Right renal cortex interstitium (tissue), 3 donors: ENCODE data around the gene DUS2. TPM values are rescaled to one million over a fixed set of nuclear protein-coding genes. Genes with fewer than 3 reads are reported as not detected.
"Not testable (repeated sequence)": the region's sequence is repeated elsewhere in the genome, so short reads cannot be mapped to it uniquely, and the experiment has no call there.

ENCODE experiments used
- DNase-seq, 3 donors: peaks; one replicate each; pipeline ENCODE4 v3.0.0-alpha.2; 2013; ENCODE audit warnings: low read depth in 3 of 3, low spot score in 2 of 3
- polyA plus RNA-seq, 3 donors: library from polyadenylated mRNA; unstranded; fragments of 120-200 nt; gene quantifications; one replicate each; pipeline ENCODE4 v1.2.1, GENCODE V29; 2013; ENCODE audit not compliant: insufficient read length in 3 of 3

The DUS2 gene
- polyA plus RNA-seq, 3 donors = 13.3 to 16.6 (median 14.1) TPM

DNA sequence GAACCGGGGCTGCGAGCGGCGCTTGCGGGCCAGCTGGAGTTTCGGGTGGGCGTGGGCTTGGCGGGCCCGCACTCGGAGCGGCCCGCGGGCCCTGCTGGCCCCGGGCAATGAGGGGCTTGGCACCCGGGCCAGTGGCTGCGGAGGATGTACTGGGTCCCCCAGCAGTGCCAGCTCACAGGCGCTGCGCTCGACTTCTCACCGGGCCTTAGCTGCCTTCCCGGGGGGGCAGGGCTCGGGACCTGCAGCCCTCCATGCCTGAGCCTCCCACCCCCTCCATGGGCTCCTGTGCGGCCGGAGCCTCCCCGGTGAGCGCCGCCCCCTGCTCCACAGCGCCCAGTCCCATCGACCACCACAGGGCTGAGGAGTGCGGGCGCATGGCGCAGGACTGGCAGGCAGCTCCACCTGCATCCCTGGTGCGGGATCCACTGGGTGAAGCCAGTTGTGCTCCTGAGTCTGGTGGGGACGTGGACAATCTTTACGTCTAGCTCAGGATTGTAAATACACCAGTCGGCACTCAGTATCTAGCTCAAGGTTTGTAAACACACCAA lies 24.8 kb upstream of the DUS2 start:
- not testable (repeated sequence) for DNase-seq

DNA sequence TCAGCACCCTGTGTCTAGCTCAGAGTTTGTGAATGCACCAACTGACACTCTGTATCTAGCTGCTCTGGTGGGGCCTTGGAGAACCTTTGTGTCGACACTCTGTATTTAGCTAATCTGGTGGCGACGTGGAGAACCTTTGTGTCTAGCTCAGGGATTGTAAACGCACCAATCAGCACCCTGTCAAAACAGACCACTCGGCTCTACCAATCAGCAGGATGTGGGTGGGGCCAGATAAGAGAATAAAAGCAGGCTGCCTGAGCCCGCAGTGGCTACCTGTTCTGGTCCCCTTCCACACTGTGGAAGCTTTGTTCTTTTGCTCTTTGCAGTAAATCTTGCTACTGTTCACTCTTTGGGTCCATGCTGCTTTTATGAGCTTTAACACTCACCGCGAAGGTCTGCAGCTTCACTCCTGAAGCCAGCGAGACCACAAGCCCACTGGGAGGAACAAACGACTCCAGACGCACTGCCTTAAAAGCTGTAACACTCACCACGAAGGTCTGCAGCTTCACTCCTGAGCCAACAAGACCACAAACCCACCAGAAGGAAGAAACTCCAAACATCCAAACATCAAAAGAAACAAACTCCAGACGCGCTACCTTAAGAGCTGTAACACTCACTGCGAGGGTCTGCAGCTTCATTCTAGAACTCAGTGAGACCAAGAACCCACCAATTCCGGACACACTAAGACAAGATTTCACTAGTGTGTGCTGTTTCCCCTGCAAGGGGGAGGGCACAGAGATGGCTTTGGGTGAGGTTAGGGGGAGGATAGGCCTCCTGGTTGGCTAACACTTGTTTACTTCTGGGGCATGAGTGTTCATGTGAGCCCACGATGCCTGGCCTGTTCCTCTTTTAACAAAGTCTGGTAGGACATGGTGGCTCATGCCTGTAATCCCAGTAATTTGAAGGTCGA lies 24.1 kb upstream of the DUS2 start, which contains the start of gene DPEP2:
TSS of gene DPEP2 (minus strand) at position 706 of the 910 bp plus-strand sequence. CDS start 6,272 bp downstream, outside the sequence.
- DNase-seq = not testable (repeated sequence)

DNA sequence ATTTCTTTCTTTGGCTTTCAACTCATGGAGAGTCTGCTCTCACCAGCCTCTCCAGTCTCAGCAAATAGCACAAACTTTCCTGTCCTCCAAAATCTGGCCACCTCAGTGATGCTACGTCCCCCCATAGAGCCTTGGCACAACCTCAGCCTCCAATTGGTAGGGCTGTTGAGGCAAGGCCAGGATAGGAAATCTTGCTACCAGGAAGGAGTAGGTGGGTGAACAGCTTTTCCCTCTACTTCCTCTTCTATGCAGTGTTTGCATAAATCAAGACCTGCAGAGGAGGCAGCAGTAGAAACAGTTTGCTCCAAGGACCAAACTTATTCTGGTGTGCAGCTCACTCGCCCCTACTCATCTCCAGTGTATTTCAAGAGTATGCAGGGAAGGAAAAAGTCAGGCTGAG lies 23.1 kb upstream of the DUS2 start:
- DNase-seq = no peak

DNA sequence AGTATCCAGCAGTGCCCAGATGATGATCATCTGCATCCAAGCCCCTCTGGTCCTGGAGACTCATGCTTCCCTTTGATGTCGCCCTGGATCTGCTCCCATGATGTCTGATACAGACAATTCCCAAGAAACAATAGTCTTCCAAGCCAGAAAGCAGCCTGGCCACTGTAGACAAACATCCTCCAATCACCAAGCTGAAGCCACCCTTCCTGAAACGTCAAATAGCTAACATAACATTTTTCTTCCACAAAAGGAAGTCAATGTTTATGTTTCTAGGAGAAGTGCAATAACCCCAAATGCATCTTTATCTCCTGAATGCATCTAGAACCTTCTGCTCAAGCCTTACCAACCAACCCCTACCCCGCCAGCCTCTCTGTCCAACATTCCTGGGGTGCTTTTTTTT lies 22.6 kb upstream of the DUS2 start:
- DNase-seq = no peak

DNA sequence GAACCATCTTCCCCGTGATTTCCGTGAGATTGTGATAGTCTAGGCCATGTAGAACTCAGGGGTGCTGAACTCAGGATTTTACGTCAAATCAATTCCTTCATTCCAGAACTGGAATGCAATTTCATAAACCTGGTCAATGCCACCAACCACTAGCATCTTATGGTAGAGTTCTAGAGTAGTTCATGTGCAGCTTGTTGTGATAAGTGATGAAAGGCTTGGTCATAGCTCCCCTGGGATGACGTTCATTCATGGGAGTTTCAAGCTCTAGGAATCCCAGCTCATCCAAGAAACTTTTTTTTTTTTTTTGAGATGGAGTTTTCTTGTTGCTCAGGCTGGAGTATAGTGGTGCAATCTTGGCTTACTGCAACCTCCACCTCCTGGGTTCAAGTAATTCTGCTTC lies 20.1 kb upstream of the DUS2 start:
- no peak for DNase-seq

DNA sequence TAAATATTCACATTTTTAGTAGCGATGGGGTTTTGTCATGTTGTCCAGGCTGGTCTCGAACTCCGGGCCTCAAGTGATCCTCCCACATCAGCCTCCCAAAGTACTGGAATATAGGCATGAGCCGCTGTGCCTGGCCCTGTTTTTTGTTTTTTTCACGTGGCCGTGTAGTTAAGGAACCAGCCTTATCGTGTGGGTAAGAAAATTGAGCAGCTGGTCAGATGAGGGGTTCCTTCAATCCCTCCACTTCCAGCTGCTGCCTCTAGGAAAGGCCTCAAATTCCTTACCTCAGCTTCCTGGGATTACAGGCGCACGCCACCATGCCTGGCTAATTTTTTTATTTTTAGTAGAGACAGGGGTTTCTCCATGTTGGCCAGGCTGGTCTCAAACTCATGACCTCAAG lies 17.9 kb upstream of the DUS2 start:
- DNase-seq = no peak

DNA sequence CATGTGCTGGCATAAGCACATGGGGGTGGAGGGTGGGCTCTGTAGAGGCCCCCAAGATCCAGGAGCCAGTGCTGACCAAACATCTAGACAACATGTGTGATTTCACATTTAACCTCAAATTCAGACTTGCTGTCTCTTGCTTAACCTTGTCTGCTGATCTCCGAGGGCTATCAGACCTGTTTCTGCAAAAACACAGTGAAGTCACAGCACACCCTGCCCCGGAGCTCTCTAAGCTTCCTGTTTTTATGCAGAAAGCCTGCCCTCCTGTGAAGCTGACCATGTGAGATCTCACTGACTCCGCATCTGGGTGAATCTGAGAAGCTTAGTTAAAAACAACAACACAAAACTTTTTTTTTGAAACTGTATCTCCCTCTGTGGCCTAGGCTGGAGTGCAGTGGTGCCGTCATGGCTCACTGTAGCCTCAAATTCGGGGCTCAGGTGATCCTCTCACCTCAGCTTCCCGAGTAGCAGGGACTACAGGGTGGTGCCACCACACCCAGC lies 17.2 kb upstream of the DUS2 start:
- no peak for DNase-seq

DNA sequence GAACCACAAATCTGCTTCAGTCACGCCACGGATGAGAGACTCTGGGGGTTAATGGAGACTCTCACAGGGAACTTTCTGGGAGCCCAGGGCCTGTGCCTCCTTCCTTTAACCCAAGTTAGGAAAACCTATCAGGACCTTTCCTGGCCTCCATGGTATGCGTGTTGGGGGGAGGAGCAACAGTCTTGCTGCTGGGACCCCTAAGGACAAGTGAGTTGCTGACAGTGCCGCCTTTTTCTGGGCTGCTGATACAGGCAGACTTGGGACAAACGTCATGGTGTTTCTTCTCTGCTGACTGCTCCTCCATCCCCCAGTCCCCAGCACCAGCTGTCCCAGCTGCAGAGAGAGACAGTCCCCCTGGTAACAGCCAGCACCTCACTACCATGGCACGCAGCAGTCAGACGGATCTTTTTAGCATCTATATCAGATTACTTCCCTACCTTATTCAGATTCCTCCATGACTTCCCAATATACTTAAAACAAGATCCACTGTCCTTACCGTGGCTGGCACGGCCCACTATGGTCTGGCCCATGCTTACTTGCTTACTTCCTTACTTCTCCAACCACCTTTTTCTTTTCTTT lies 13.8 kb upstream of the DUS2 start:
- DNase-seq = no peak

DNA sequence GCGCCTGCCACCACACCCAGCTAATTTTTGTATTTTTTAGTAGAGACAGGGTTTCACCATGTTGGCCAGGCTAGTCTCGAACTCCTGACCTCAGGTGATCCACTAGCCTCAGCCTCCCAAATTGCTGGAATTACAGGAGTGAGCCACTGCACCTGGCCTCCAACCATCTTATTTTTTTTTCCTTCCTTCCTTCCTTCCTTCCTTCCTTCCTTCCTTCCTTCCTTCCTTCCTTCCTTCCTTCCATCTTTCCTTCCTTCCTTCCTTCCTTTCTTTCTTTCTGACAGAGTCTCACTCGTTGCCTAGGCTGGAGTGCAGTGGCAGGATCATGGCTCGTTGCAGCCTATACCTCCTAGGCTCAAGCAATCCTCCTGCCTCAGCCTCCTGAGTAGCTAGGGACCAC lies 13.2 kb upstream of the DUS2 start:
- not testable (repeated sequence) for DNase-seq

DNA sequence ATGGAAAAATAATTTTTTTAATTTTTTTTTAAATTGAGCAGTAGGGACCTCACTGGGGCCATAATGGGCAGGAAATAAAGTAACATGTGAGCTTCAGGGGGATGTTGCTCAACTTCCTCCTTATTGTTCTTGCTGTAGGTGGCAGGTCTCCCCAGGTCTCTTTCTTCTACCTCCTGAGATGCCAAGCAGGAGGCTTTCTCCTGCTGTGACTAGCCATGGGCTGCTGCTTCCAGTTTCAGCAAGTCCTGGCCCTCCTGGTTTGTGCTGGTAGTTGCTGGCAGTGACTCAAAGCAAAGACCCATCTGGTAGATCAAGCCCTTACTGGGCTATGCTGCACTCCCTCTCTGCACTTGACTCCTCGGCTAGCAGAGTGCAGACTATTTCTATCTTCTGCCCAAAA lies 9.6 kb upstream of the DUS2 start:
- no peak for DNase-seq

DNA sequence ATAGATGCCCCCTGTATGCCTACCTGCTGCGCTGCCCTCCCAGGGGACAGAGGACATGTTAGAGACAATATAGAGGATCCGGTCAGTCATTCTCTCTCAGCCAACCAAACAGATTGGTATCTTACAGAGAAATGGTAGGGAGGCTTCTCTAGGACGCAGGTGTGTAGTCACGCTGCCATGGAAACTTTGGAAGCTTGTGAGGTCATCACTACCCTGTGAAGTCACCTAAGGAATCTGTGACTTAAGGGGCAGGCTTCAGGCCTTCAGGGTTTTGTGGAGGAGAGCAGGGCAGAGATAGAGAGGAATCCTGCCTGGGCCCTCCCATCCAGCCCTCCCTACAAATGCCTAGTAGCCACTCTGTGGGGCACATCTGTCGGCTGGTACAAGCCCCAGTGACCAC lies 7.4 kb upstream of the DUS2 start, which contains the start of gene DPEP2NB:
TSS of gene DPEP2NB (minus strand) at position 231 of the 400 bp plus-strand sequence. CDS start at position 90, 141 bp downstream.
- DNase-seq = no peak

DNA sequence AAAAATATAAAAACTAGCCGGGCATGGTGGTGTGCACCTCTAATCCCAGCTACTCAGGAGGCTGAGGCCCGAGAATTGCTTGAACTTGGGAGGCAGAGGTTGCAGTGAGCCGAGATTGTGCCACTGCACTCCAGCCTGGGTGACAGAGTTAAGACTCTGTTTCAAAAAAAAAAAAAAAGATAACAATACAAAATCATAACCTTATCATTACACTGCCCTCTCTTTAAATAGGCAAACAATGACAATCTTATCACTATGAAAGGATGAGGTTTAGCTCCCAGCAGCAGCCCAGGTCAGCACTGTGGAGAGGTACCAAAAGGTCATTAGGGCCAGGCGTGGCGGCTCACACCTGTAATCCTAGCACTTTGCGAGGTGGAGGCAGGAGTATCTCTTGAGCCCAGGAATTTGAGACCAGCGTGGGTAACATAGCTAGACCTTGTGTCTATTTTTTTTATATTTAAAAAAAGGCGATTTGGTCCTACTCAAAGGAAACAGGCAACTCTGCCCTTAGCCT lies 3.9 kb upstream of the DUS2 start:
- no peak for DNase-seq

DNA sequence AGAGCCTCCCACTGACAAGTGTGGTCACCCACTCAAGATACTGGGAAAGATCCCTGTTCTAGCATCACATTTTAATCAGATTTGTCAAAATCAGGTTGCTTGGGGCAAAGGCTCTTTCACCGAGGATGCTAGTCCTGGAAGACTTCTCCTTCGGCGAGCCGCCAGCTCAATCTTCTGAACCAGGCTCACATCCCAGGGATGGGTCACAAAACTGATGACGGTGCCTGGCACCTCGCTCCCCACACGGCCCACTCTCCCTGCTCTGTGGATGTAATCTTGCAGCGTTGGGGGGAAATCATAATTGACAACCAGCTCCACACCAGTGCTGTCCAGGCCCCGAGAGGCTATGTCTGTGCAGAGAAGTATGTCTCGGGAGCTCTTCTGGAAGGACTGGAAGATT lies 1.6 kb upstream of the DUS2 start:
- DNase-seq = no peak

DNA sequence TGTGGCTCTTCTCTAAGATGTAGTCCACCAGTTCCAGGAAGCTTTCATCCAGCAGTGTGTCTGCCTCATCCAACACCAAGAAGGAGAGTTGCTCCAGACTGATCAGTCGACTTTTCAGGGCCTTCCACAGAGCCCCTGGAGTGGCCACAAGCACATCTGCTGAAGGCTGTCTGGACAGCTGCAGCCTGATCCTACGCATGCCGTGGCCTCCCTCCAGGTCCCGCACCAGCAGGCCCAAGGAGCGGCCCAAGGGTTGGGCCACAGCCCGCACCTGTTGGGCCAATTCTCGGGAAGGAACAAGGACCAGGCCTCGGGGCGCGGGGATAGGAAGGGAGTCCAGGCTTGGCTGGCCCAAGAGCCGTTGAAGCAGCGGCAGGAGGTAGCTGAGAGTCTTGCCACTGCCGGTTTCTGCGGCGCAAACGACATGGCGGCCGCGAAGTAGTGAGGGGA lies 781 bp upstream of the DUS2 start:
- no peak for DNase-seq

DNA sequence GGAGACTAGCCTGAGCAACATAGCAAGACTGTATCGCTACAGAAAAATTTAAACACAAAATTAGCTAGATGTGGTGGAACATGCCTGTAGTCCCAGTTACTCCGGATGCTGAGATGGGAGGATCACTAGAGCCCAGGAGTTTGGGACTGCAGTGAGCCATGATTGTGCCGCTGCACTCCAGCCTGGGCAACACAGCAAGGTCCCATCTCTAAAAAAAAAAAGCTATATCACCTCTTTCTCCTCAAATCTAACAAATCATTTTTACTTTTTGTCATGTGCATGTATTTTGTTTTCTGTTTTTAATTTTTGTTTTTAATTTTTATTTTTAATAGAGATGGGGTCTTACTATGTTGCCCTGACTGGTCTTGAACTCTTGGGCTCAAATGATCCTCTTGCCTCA lies 5.9 kb downstream of the DUS2 start:
- DNase-seq = no peak

DNA sequence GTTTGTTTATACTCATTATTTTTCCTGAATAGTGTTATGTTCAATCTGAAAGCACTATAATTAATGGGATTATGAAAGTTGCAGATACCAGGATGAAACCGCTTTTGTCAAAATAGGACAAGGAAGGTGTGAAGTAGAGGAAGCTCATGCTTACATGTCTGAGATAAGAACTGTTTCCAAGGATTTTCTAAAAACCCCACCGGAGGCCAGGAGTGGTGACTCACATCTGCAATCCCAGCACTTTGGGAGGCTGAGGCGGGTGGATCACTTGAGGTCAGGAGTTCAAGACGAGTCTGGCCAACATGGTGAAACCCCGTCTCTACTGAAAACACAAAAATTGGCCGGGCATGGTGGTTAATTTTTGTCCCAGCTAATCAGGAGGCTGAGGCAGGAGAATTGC lies 7.0 kb downstream of the DUS2 start:
- DNase-seq = not testable (repeated sequence)

DNA sequence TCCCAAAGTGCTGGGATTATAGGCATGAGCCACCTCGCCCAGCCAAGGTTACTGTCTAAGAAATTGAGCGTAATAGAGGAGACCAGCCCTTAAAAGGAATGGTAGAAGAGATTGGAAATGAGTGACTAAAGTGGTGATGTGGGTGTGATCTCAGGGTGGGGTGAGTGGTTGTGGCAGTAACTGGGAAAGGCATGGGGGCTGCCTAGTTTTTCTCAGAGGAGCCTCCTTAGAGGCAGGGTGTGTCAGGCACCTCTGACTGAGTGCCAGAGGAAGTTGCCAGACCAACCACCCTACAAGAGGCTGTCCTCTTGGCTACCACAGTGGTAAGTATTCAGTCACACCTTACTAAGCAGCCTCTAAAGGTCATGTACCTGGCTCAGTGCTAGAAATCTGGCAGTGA lies 8.9 kb downstream of the DUS2 start:
- no peak for DNase-seq

DNA sequence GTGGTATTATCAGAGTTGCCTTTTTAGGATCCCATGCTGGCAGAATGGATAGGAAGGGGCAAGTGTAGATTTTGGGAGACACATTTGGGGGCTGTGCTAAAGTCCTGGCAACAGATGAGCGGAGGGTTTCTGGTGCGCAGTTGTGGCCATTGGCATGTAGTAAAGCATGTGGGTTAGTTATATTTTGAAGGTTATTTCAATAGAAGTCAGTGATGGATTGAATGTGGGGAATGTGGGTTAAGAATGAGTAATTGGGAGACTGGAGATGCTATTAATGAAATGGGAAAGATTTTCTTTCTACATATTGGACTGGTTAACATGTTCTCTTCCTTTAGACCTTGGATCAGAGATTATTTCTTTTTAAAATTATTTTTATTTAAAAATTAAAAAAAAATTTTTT lies 10.0 kb downstream of the DUS2 start:
- DNase-seq = no peak

DNA sequence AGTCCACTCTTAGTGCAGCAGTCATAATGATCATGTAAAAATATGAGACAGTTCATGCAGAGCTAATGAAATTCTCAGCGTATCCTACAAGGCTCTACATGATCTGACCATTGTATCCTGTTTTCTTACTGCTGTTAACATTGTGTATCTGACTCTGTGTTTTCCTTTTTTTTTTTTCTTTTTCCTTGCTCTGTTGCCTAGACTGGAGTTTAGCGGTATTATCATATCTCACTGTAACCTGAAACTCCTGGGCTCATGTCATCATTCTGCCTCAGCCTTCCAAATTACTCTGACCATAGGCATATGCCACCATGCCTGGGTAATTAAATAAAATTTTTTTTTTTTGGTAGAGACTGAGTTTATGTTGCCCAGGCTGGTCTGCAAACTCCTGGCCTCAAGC lies 12.1 kb downstream of the DUS2 start:
- no peak for DNase-seq

DNA sequence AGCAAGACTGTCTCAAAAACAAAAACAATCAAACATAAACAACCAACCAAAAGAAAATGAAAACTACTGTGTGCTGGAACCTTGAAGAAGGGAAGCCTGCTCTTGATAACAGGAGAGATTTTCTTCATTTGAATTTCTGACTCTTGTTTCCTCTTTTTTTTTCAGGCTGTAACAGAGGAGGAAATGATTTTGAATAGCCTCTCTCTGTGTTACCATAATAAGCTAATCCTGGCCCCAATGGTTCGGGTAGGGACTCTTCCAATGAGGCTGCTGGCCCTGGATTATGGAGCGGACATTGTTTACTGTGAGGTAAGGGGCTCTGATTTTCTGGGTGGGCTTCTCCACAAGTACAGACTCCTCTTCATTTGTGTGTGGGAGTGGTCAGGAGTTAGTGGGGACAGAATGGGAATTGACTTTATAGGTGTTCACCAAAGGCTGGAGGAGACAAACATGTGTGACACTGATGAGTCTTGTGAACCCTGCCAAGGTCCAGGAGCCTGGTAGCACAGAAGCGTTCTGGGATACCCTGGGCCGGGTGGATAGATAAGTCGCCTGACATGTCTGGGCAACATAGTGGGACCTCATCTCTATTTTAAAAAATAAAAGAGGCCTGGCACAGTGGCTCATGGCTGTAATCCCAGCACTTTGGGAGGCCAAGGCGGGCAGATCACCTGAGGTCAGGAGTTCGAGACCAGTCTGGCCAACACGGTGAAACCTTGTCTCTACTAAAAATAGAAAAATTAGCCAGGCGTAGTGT lies 14.9 kb downstream of the DUS2 start:
- no peak for DNase-seq
